ENCODE results near the gene RSPH1. TPM values are rescaled to one million over a fixed set of nuclear protein-coding genes. Genes with fewer than 3 reads are reported as not detected.
A peak's percentile ranks its signal among the peaks of the same experiment; 100 is the strongest.

RSPH1 gene
- total RNA-seq, 4 donors from 2014 or later, result 0.81 to 3.2 (median 2.0) TPM

DNA sequence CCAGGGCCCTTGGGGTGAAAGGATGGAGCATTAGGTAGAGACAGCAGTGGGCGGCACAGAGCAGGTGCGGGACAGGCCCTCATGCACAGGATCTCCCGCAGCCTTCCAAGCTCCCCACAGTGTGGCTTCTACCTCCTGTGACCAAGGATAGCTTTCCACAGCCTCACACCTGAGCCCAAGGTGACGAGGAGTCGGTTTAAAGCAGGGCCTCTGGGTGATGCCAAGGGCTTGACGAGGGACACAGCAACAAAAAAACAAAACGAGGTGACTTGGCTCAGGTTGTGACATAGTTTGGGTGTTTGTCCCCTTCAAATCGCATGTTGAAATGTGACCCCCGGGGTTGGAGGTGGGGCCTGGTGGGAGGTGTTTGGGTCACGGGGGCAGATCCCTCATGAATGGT, 15.3 kb downstream of the RSPH1 start:
- TF ChIP-seq POLR2AphosphoS5 (IDR thresholded peaks at IDR 0.05), result no peak
- TF ChIP-seq POLR2A (IDR thresholded peaks at IDR 0.05), result no peak
- TF ChIP-seq, protein P1, sequence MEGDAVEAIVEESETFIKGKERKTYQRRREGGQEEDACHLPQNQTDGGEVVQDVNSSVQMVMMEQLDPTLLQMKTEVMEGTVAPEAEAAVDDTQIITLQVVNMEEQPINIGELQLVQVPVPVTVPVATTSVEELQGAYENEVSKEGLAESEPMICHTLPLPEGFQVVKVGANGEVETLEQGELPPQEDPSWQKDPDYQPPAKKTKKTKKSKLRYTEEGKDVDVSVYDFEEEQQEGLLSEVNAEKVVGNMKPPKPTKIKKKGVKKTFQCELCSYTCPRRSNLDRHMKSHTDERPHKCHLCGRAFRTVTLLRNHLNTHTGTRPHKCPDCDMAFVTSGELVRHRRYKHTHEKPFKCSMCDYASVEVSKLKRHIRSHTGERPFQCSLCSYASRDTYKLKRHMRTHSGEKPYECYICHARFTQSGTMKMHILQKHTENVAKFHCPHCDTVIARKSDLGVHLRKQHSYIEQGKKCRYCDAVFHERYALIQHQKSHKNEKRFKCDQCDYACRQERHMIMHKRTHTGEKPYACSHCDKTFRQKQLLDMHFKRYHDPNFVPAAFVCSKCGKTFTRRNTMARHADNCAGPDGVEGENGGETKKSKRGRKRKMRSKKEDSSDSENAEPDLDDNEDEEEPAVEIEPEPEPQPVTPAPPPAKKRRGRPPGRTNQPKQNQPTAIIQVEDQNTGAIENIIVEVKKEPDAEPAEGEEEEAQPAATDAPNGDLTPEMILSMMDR (IDR thresholded peaks at IDR 0.05), result no peak
- no peak for TF ChIP-seq EP300 (IDR thresholded peaks at IDR 0.05)
- no peak for DNase-seq (ENCODE audit: low spot score in 2 of 2)

DNA sequence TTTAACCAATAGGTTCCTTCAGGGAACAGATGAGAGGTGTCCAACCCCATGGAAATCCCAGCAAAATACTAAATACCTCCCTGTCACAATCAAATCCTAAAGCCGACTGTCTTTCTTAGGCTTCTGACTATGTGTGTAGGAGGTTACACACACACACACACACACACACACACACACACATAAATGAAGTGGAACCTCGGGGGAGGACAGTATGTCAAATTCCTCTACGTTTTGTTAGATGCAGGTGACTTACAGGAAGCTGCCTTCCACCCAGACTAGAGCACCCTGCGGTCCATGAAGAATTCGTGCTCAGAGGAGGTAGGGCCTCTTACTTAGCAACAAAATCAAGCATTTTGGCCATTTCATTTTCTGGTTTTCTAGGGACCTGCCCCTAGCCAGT, 16.4 kb downstream of the RSPH1 start:
- Histone ChIP-seq H3K4me1 (peaks cover 8% of the 10 kb centered on the region), H3K9me3 (no peaks in the 10 kb centered on the region), H3K36me3 (no peaks in the 10 kb centered on the region), H3K4me3 (no peak overlapping the region), H3K27ac (no peak overlapping the region), H3K27me3 (no peaks in the 10 kb centered on the region)
- 82% methylated on average over 5 of the region's 5 CpGs for WGBS
- DNase-seq (ENCODE audit: low spot score in 2 of 2), result peak in 1 of 2 donors; percentile 21
- TF ChIP-seq EP300 (IDR thresholded peaks at IDR 0.05), result no peak
- TF ChIP-seq POLR2AphosphoS5 (IDR thresholded peaks at IDR 0.05), result no peak
- TF ChIP-seq, protein P1 (IDR thresholded peaks at IDR 0.05), result no peak
- no peak for TF ChIP-seq POLR2A (IDR thresholded peaks at IDR 0.05)

More for the DNA sequence above, 15.3 kb downstream of the RSPH1 start:
- 87% methylated on average over 10 of the region's 10 CpGs for WGBS
- Histone ChIP-seq H3K27ac (no peak overlapping the region), H3K4me1 (peaks cover 2% of the 10 kb centered on the region), H3K27me3 (no peaks in the 10 kb centered on the region), H3K9me3 (no peaks in the 10 kb centered on the region), H3K36me3 (no peaks in the 10 kb centered on the region), H3K4me3 (no peak overlapping the region)

DNA sequence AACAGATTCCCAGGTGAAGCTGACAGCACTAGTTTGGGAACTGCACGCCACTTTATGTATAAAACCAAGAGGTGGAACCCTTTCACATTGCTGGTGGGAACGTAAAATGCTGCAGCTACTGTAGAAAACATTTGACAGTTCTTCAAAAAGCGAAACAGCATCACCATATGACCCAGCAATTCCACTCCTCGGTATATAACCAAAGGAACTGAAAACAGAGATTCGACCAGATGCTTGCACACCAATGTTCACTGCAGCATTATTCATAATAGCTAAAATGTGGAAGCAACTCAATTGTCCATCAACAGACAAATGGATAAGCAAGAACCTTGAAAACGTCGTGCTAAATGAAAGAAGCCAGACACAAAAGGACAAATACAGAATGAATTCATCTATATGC, 17.5 kb downstream of the RSPH1 start:
- WGBS, result 51% methylated on average over 7 of the region's 7 CpGs
- H3K36me3 ChIP-seq, result no peaks in the 10 kb centered on the region
- TF ChIP-seq EP300 (IDR thresholded peaks at IDR 0.05) (no peak), POLR2A (IDR thresholded peaks at IDR 0.05) (no peak), POLR2AphosphoS5 (IDR thresholded peaks at IDR 0.05) (no peak)
- TF ChIP-seq, protein P1 (IDR thresholded peaks at IDR 0.05), result no peak
- DNase-seq (ENCODE audit: low spot score in 2 of 2), result no peak
- no peaks in the 10 kb centered on the region for H3K27me3 ChIP-seq
- H3K27ac ChIP-seq, result no peak overlapping the region
- no peaks in the 10 kb centered on the region for H3K9me3 ChIP-seq
- H3K4me1 ChIP-seq, result peaks cover 18% of the 10 kb centered on the region
- H3K4me3 ChIP-seq, result no peak overlapping the region

DNA sequence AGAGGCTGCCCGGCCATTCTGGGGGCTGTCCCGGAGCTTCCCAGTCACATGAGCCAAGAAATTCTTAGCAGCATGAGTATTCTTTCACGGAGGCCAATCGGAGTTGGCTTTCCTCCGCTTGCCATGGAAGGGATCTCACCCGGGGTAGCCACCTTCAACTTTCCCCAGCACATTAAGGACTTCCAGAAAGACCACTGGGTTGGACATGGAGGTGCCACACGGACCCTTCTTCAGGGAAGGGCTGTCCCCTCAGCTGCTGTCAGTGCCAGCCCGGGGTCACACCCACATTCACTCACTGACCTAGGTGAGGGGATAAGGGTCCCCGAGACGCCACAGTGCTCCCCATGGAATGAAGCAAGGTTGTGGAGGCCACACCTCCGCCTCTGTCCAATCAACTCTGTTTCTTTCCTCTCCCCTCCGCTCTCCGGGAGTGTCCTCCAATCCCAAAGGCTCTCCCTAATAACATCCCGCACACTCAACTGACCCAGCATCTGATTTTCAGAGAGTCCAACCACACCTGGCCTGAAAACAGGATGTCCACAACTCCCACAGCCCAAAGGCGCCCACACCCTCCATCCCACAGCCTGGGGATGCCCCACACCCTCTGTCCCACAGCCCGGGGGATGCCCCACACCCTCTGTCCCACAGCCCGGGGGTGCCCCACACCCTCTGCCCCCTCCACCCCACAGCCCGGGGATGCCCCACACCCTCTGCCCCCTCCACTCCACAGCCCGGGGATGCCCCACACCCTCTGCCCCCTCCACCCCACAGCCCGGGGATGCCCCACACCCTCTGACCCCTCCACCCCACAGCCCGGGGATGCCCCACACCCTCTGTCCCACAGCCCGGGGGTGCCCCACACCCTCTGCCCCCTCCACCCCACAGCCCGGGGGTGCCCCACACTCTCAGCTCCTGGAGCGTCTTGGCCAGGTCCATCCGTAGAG, 19.4 kb downstream of the RSPH1 start:
- no peaks in the 10 kb centered on the region for H3K27me3 ChIP-seq
- peaks cover 16% of the 10 kb centered on the region for H3K4me1 ChIP-seq
- no peak overlapping the region for H3K27ac ChIP-seq
- H3K36me3 ChIP-seq, result no peaks in the 10 kb centered on the region
- H3K4me3 ChIP-seq, result no peak overlapping the region
- 84% methylated on average over 19 of the region's 25 CpGs for WGBS
- no peaks in the 10 kb centered on the region for H3K9me3 ChIP-seq
- DNase-seq (ENCODE audit: low spot score in 2 of 2), result no peak
- TF ChIP-seq, protein P1 (IDR thresholded peaks at IDR 0.05), result no peak
- no peak for TF ChIP-seq POLR2A (IDR thresholded peaks at IDR 0.05)
- no peak for TF ChIP-seq EP300 (IDR thresholded peaks at IDR 0.05)
- no peak for TF ChIP-seq POLR2AphosphoS5 (IDR thresholded peaks at IDR 0.05)
